WTC11 (cell line): ENCODE results near the gene TCF3. TPM values are rescaled to one million over a fixed set of nuclear protein-coding genes. Genes with fewer than 3 reads are reported as not detected.
"Not testable (repeated sequence)": the region's sequence is repeated elsewhere in the genome, so short reads cannot be mapped to it uniquely, and the experiment has no call there.

Source experiments
- ATAC-seq: fragments of 200-7000 bp; cut with Tn5 transposase; 2 replicates; pipeline ENCODE4 v1.10.0; 2021; ENCODE audit warnings: mild to moderate bottlenecking, moderate library complexity
- CTCF ChIA-PET: fragments of 300-600 bp; sonication (Branson Sonifier 250); formaldehyde crosslinking; loops from one replicate; lab custom pipeline; 2021; ENCODE audit warnings: antibody characterized with exemption; lab: Charles Lee
- POLR2A ChIA-PET: fragments of 350-600 bp; sonication (Branson Sonifier 250); formaldehyde crosslinking; loops from one replicate; lab custom pipeline; 2021; ENCODE audit warnings: antibody characterized with exemption; lab: Charles Lee
- DNase-seq: peaks from one replicate; pipeline ENCODE4 v3.0.0; 2021; ENCODE audit warnings: low spot score
- H3K27ac Mint-ChIP-seq: 2 replicates; pipeline ENCODE4 v1.8.0; 2021; ENCODE audit warnings: mixed read lengths
- H3K27me3 Mint-ChIP-seq: 2 replicates; pipeline ENCODE4 v1.8.0; 2021; ENCODE audit warnings: low read depth, mild to moderate bottlenecking, moderate library complexity, mixed read lengths
- H3K36me3 Mint-ChIP-seq: 2 replicates; pipeline ENCODE4 v1.8.0; 2021; ENCODE audit warnings: mixed read lengths
- H3K4me1 Mint-ChIP-seq: 2 replicates; pipeline ENCODE4 v1.8.0; 2022; ENCODE audit warnings: mixed read lengths
- H3K4me3 Mint-ChIP-seq: 2 replicates; pipeline ENCODE4 v1.8.0; 2021; ENCODE audit warnings: mild to moderate bottlenecking, moderate library complexity, mixed read lengths
- H3K9me3 Mint-ChIP-seq: 2 replicates; pipeline ENCODE4 v1.8.0; 2021; ENCODE audit warnings: mixed read lengths
- AR ChIP-seq: fragments of 250-450 bp; sonication (Bioruptor Pico); IDR thresholded peaks from 2 replicates; pipeline ENCODE4 v1.9.0; 2021; ENCODE audit warnings: mild to moderate bottlenecking
- ESRRA ChIP-seq: sonication (generic); formaldehyde crosslinking; IDR thresholded peaks from 2 replicates; pipeline ENCODE4 v1.8.1; 2022; ENCODE audit warnings: mild to moderate bottlenecking, missing genetic modification reagents, borderline replicate concordance
- ETV6 ChIP-seq: sonication (generic); formaldehyde crosslinking; IDR thresholded peaks from 2 replicates; pipeline ENCODE4 v1.8.1; 2022; ENCODE audit warnings: mild to moderate bottlenecking, missing genetic modification reagents
- IRF2 ChIP-seq: sonication (generic); formaldehyde crosslinking; IDR thresholded peaks from 2 replicates; pipeline ENCODE4 v1.8.0; 2022; ENCODE audit warnings: low read depth, missing genetic modification reagents, borderline replicate concordance
- NFE2L1 ChIP-seq: sonication (generic); formaldehyde crosslinking; IDR thresholded peaks from 2 replicates; pipeline ENCODE4 v1.8.1; 2023; ENCODE audit warnings: missing genetic modification reagents
- RELA ChIP-seq: sonication (generic); formaldehyde crosslinking; IDR thresholded peaks from 2 replicates; pipeline ENCODE4 v1.8.1; 2022; ENCODE audit warnings: missing genetic modification reagents, mild to moderate bottlenecking, borderline replicate concordance
- SP1 ChIP-seq: sonication (generic); formaldehyde crosslinking; conservative IDR thresholded peaks from 2 replicates; pipeline ENCODE4 v1.8.1; 2022; ENCODE audit warnings: missing genetic modification reagents
- ZNF121 ChIP-seq: sonication (generic); formaldehyde crosslinking; IDR thresholded peaks from 2 replicates; pipeline ENCODE4 v1.8.0; 2023; ENCODE audit warnings: missing genetic modification reagents
- total RNA-seq: library from RNA; stranded (reverse); gene quantifications from 3 replicates; pipeline ENCODE4 v1.2.3, GENCODE V29; 2021
- TF ChIP-seq, protein P1 (sequence below): sonication (generic); formaldehyde crosslinking; IDR thresholded peaks from 2 replicates; pipeline ENCODE4 v1.8.0; 2022; ENCODE audit warnings: mild to moderate bottlenecking, missing genetic modification reagents
- TF ChIP-seq, protein P2 (sequence below): sonication (generic); formaldehyde crosslinking; IDR thresholded peaks from 2 replicates; pipeline ENCODE4 v1.8.1; 2022; ENCODE audit warnings: mild to moderate bottlenecking, moderate library complexity, missing genetic modification reagents
- TF ChIP-seq, protein P3 (sequence below): fragments of 250-450 bp; sonication (Bioruptor Pico); IDR thresholded peaks from 2 replicates; pipeline ENCODE4 v2.1.2; 2022; ENCODE audit warnings: mild to moderate bottlenecking, moderate library complexity
- TF ChIP-seq, protein P4 (sequence below): fragments of 250-450 bp; sonication (Bioruptor Pico); conservative IDR thresholded peaks from 2 replicates; pipeline ENCODE4 v1.9.0; 2021; ENCODE audit warnings: mild to moderate bottlenecking
- TF ChIP-seq, protein P5 (sequence below): sonication (generic); formaldehyde crosslinking; IDR thresholded peaks from 2 replicates; pipeline ENCODE4 v1.8.1; 2023; ENCODE audit warnings: mild to moderate bottlenecking, missing genetic modification reagents

The TCF3 gene
- total RNA-seq, 1 experiment from 2014 or later = 324 TPM

DNA sequence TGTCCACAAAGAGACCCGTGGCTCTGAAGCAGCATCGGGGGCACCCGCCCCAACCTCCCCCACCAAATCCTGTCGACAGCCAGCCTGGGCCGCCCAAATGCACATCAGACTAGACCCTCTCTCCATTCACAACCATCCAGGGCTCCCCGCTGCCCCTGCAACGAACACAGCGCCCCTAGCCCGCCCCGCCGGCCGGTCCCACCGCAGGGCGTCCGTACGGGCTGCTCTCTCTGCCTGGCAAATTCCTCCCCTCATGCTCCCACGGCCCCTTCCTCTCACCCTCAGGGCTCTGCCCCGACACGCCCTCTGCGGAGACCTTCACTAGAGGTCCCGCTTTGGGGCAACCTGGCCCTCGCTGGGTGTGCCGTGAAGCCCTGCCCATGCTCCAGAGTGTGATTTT is 7.1 kb downstream of the TCF3 start (continued):
- TF ChIP-seq, protein P1, sequence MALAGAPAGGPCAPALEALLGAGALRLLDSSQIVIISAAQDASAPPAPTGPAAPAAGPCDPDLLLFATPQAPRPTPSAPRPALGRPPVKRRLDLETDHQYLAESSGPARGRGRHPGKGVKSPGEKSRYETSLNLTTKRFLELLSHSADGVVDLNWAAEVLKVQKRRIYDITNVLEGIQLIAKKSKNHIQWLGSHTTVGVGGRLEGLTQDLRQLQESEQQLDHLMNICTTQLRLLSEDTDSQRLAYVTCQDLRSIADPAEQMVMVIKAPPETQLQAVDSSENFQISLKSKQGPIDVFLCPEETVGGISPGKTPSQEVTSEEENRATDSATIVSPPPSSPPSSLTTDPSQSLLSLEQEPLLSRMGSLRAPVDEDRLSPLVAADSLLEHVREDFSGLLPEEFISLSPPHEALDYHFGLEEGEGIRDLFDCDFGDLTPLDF = no peak
- TF ChIP-seq IRF2 = no peak

DNA sequence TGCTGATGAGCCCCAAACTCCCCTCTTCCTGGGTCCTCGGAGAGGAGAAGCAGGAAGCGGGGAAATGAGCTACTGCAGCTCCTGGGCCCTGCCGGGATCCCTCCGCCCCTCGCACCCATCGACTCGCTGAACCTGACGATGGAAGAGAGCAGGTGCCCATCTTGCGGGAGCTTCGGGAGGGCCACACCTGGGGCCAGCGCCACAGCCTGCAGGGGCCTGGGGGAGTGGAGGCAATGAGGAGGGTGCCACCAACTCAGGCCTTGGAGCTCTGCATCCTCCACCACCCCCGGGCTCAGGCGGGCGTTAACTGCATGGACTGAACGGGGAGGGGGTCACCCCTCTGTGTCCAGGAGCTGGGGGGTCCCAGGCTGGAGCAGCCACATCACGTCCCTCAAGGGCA is 8.3 kb downstream of the TCF3 start:
- POLR2A ChIA-PET = no interaction called here
- no peaks in the 10 kb centered on the region for H3K9me3 Mint-ChIP-seq
- no peaks in the 10 kb centered on the region for H3K27me3 Mint-ChIP-seq
- ATAC-seq = no peak
- TF ChIP-seq ESRRA (no peak), SP1 (CRISPR knock-in tag) (no peak)
- TF ChIP-seq, protein P2, sequence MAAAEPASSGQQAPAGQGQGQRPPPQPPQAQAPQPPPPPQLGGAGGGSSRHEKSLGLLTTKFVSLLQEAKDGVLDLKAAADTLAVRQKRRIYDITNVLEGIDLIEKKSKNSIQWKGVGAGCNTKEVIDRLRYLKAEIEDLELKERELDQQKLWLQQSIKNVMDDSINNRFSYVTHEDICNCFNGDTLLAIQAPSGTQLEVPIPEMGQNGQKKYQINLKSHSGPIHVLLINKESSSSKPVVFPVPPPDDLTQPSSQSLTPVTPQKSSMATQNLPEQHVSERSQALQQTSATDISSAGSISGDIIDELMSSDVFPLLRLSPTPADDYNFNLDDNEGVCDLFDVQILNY (CRISPR knock-in tag) = no peak
- H3K4me1 Mint-ChIP-seq = peaks cover 6% of the 10 kb centered on the region
- H3K27ac Mint-ChIP-seq = no peak overlapping the region
- CTCF ChIA-PET = interaction anchor here (0.5 to 1.7 kb wide), 5 partner anchors 39 to 182 kb away, joined by 3 to 9 read pairs (median 3); partner anchors contain the start of gene UQCR11
- H3K36me3 Mint-ChIP-seq = peaks cover 48% of the 10 kb centered on the region
- H3K4me3 Mint-ChIP-seq = no peak overlapping the region
- DNase-seq = peak; percentile 10

DNA sequence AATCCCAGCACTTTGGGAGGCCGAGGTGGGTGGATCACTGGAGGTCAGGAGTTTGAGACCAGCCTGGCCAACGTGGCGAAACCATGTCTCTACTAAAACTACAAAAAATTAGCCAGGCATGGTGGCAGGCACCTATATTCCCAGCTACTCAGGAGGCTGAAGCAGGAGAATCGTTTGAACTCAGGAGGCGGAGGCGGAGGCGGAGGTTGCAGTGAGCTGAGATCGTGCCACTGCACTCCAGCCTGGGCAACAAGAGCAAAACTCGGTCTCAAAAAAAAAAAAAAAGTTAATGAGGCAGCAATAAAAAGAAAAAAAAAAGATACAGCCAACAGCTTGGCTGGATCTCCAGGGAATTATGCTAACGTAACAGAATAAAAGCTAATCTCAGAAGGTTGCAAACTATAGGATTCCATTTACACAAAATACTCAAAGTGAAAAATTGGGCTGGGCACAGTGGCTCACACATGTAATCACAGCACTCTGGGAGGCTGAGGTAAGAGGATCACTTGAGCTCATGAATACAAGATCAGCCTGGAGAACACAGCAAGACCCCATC is 11.4 kb downstream of the TCF3 start:
- CTCF ChIA-PET = interaction anchor here (0.5 to 1.5 kb wide), 3 partner anchors 127 to 185 kb away, joined by 3 to 5 read pairs (median 4); no protein-coding TSS in a partner anchor
- H3K4me3 Mint-ChIP-seq = not testable (repeated sequence)

GRCh38 chr19:1636325-1637236 is 15.8 kb downstream of the TCF3 start:
- CTCF ChIA-PET = interaction anchor here (0.7 kb wide), 1 partner anchor 91 kb away, joined by 3 read pairs; no protein-coding TSS in a partner anchor
- DNase-seq (no peak), ATAC-seq (no peak)
- peaks cover 57% of the 10 kb centered on the region for H3K36me3 Mint-ChIP-seq
- H3K9me3 Mint-ChIP-seq = no peaks in the 10 kb centered on the region
- no peaks in the 10 kb centered on the region for H3K4me1 Mint-ChIP-seq
- no peak overlapping the region for H3K4me3 Mint-ChIP-seq
- TF ChIP-seq, protein P3, sequence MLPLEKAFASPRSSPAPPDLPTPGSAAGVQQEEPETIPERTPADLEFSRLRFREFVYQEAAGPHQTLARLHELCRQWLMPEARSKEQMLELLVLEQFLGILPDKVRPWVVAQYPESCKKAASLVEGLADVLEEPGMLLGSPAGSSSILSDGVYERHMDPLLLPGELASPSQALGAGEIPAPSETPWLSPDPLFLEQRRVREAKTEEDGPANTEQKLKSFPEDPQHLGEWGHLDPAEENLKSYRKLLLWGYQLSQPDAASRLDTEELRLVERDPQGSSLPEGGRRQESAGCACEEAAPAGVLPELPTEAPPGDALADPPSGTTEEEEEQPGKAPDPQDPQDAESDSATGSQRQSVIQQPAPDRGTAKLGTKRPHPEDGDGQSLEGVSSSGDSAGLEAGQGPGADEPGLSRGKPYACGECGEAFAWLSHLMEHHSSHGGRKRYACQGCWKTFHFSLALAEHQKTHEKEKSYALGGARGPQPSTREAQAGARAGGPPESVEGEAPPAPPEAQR = no peak
- TF ChIP-seq ZNF121 (CRISPR knock-in tag) = peak; percentile 78; the same call in 1 of the 2 replicates
- H3K27me3 Mint-ChIP-seq = no peaks in the 10 kb centered on the region
- H3K27ac Mint-ChIP-seq = no peak overlapping the region
- POLR2A ChIA-PET = no interaction called here

More for the DNA sequence above, 11.4 kb downstream of the TCF3 start:
- H3K9me3 Mint-ChIP-seq, ATAC-seq, H3K27me3 Mint-ChIP-seq, DNase-seq, H3K4me1 Mint-ChIP-seq, H3K27ac Mint-ChIP-seq, POLR2A ChIA-PET: not testable (repeated sequence)
- H3K36me3 Mint-ChIP-seq = peaks cover 58% of the 10 kb centered on the region

- no peaks in the 10 kb centered on the region for H3K4me1 Mint-ChIP-seq
- no peaks in the 10 kb centered on the region for H3K9me3 Mint-ChIP-seq
- H3K4me3 Mint-ChIP-seq = no peak overlapping the region
- peaks cover 57% of the 10 kb centered on the region for H3K36me3 Mint-ChIP-seq
- ChIA-PET CTCF (no interaction called here), POLR2A (no interaction called here)
- no peak for ATAC-seq
- H3K27me3 Mint-ChIP-seq = no peaks in the 10 kb centered on the region
- DNase-seq = no peak
- no peak overlapping the region for H3K27ac Mint-ChIP-seq
- TF ChIP-seq, protein P3 = no peak
- TF ChIP-seq, protein P4, sequence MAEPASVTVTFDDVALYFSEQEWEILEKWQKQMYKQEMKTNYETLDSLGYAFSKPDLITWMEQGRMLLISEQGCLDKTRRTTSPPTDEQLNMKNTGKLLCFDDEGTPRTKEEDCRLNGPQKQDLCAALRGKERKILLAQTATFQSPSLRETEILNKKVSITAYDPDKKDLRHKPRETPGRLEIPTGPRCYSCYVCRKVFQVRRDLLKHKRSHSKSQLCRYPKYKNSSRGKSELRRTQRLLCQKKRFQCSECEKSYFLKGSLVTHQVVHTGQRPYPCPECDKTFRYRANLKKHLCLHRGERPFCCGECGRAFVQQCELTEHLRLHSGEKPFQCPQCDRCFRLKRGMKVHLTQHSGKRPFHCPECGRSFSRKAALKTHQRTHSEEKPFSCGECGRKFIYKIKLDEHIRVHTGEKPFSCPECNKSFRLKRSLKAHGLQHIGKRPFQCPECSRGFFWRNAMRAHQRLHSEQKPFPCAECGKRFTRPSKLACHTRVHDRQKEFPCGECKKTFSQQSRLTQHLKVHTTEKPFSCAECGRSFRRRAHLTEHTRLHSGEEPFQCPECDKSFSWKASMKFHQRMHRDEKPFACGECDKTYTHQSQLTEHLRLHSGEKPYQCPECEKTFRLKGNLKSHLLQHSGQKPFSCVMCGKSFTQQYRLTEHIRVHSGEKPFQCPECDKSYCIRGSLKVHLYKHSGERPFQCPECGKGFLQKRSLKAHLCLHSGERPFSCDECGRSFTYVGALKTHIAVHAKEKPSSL (CRISPR knock-in tag) = no peak
- TF ChIP-seq, protein P5, sequence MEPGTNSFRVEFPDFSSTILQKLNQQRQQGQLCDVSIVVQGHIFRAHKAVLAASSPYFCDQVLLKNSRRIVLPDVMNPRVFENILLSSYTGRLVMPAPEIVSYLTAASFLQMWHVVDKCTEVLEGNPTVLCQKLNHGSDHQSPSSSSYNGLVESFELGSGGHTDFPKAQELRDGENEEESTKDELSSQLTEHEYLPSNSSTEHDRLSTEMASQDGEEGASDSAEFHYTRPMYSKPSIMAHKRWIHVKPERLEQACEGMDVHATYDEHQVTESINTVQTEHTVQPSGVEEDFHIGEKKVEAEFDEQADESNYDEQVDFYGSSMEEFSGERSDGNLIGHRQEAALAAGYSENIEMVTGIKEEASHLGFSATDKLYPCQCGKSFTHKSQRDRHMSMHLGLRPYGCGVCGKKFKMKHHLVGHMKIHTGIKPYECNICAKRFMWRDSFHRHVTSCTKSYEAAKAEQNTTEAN (CRISPR knock-in tag) = no peak
- TF ChIP-seq AR (CRISPR knock-in tag) (no peak), RELA (CRISPR knock-in tag) (no peak), ETV6 (CRISPR knock-in tag) (no peak), NFE2L1 (CRISPR knock-in tag) (no peak)
Observed at GRCh38 chr19:1634938-1635243, 17.5 kb downstream of the TCF3 start.
